Neutrophil (primary cell): ENCODE measurements around the gene SLC35F5.

Source experiments
- H3K27ac ChIP-seq: fragments of 200-600 bp; sonication (generic); 2 replicates; pipeline ENCODE4 v1.5.1; 2016; ENCODE audit warnings: mild to moderate bottlenecking, moderate library complexity
- H3K27me3 ChIP-seq: fragments of 200-600 bp; sonication (generic); 2 replicates; pipeline ENCODE4 v1.6.0; 2016; ENCODE audit warnings: mild to moderate bottlenecking
- H3K36me3 ChIP-seq: fragments of 200-600 bp; sonication (generic); 2 replicates; pipeline ENCODE4 v1.5.1; 2017
- H3K4me1 ChIP-seq, 2 experiments: fragments of 200-600 bp in 1 of 2; sonication (generic) in 1 of 2; 1 replicate in 1 of 2; 2 replicates in 1 of 2; pipeline versions ENCODE4 v1.5.1 to v1.6.1; 2013 to 2016; ENCODE audit warnings: low read depth in 1 of 2, low read length in 1 of 2, mild to moderate bottlenecking in 1 of 2, moderate library complexity in 1 of 2; ENCODE audit not compliant: control insufficient read depth in 1 of 2, insufficient read depth in 1 of 2
- H3K4me3 ChIP-seq, 2 experiments: fragments of 200-600 bp in 1 of 2; sonication (generic) in 1 of 2; 1 replicate in 1 of 2; 2 replicates in 1 of 2; pipeline ENCODE4 v1.5.1; 2013 to 2016; ENCODE audit warnings: low read depth in 1 of 2, low read length in 1 of 2, mild to moderate bottlenecking in 1 of 2, moderate library complexity in 1 of 2
- H3K9me3 ChIP-seq: fragments of 200-600 bp; sonication (generic); 2 replicates; pipeline ENCODE4 v1.5.1; 2016
- TF ChIP-seq, protein P1 (sequence below): fragments of 200-600 bp; sonication (generic); IDR thresholded peaks from 2 replicates; pipeline ENCODE4 v1.5.1; 2016; ENCODE audit warnings: antibody characterized with exemption

Gene SLC35F5

DNA sequence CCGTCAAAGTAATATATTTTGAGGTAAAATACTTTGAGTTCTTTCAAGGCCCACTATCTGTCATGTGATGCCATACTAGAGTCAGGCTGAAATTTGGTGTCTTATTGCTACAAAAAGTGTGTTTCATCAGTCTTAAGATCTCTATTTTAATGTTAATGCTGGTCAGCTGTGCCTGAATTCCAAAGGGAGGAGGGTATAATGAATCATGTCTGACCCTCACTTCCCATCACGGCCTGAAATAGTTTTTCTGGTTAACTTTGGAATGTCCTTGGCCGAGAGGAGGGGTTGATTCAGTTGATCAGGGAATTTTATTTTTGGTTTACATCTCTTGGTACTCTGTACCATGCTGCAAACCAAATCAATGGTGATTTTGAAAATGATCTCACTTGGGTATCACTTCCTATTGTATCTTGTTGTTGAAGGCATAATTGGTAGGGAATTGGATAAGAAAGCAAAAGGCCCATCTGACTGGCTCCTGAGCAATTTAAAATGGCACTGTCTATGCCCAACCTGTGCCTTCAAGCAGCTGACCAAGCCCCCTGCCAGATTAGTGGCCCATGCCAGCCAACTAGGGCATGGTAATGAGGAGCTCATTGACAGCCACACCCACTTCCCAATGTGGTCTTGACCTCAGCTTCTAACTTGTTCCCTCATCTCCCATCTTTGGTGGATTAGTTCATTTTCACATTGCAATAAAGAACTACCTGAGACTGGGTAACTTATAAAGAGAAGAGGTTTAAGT lies 6.1 kb upstream of the SLC35F5 start:
- no peaks in the 10 kb centered on the region for H3K36me3 ChIP-seq
- no peaks in the 10 kb centered on the region for H3K9me3 ChIP-seq
- peaks cover 2 to 3% of the 10 kb centered on the region in 2 experiments for H3K4me1 ChIP-seq
- no peak overlapping the region for H3K27ac ChIP-seq
- TF ChIP-seq, protein P1, sequence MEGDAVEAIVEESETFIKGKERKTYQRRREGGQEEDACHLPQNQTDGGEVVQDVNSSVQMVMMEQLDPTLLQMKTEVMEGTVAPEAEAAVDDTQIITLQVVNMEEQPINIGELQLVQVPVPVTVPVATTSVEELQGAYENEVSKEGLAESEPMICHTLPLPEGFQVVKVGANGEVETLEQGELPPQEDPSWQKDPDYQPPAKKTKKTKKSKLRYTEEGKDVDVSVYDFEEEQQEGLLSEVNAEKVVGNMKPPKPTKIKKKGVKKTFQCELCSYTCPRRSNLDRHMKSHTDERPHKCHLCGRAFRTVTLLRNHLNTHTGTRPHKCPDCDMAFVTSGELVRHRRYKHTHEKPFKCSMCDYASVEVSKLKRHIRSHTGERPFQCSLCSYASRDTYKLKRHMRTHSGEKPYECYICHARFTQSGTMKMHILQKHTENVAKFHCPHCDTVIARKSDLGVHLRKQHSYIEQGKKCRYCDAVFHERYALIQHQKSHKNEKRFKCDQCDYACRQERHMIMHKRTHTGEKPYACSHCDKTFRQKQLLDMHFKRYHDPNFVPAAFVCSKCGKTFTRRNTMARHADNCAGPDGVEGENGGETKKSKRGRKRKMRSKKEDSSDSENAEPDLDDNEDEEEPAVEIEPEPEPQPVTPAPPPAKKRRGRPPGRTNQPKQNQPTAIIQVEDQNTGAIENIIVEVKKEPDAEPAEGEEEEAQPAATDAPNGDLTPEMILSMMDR = no peak
- H3K27me3 ChIP-seq = no peaks in the 10 kb centered on the region
- no peak overlapping the region for H3K4me3 ChIP-seq

DNA sequence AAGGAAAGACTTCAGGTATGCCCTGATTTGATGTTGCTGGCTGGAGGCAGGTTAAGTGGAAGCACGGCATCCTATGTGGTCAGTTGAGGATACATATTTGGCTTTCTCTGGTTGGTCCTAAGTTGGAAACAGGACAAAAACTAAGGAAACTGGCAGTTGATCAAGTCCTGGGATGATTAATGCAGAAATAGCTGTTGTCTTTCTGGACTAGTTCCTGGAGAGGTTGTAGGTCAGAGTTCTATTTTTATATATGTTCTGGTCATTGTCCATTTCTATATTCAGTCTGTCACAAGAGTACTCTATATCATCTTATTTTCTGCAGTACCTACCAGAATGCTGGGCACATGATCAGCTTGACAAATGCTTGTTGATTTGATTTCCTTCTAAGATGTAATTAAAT lies 4.0 kb upstream of the SLC35F5 start:
- H3K4me3 ChIP-seq = no peak overlapping the region
- no peaks in the 10 kb centered on the region for H3K9me3 ChIP-seq
- no peak overlapping the region for H3K27ac ChIP-seq
- no peaks in the 10 kb centered on the region for H3K36me3 ChIP-seq
- no peaks in the 10 kb centered on the region for H3K27me3 ChIP-seq
- H3K4me1 ChIP-seq = peaks cover 18 to 22% of the 10 kb centered on the region in 2 experiments
- TF ChIP-seq, protein P1 = no peak

DNA sequence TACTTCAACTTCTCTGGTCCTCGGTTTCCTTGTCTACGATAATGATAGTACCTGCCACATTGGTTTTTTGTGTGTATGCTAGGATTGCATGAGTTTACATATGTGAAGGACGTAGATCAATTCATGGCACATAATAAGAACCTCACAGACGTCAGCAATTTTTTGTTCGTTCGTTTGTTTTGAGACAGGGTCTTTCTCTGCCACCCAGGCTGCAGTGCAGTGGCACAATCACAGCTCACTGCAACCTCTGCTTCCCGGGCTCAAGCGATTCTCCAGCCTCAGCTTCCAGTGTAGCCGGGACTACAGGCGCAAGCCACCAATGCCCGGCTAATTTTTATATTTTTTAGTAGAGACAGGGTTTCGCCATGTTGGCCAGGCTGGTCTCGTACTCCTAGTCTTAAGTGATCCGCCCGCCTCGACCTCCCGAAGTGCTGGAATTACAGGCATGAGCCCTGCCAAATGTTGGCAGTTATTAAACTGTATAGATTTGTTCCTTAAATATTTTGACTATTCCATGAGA lies 756 bp upstream of the SLC35F5 start:
- Histone ChIP-seq H3K9me3 (no peaks in the 10 kb centered on the region), H3K27ac (peak overlapping the region; percentile 95), H3K36me3 (peaks cover 4% of the 10 kb centered on the region), H3K27me3 (no peaks in the 10 kb centered on the region), H3K4me3 (peak overlapping the region; percentile 94 to 95), H3K4me1 (peaks cover 32% of the 10 kb centered on the region in 2 experiments)
- TF ChIP-seq, protein P1 = no peak

DNA sequence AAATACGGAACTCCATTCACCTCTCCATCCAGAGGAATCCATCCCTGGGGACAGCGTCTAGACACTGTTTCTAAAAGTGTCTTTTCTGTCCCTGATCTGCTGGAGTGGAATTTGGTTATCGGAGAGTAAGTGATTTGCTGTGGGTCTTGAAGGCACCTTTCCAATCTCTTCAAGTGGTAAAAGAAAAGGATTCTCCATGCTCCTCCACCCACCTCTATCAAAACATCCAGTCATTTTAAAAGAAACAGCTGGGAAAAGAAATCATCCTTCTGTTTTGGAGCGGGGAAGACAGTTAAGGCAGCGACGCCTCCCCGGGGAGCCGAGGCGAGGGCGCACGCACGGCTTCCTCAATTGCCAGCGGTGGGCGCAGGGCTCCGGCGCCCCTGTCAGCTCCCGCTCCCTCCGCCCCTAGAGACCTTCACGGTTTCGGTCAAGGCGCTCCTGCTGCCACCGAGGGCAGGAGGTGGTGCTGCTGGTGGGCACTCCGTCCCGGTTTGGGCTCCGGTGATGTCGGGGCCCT lies 547 bp downstream of the SLC35F5 start:
- Histone ChIP-seq H3K27me3 (no peaks in the 10 kb centered on the region), H3K27ac (peak overlapping the region; percentile 95), H3K4me3 (peak overlapping the region; percentile 94 to 95), H3K36me3 (peaks cover 11% of the 10 kb centered on the region), H3K4me1 (peaks cover 32% of the 10 kb centered on the region in 2 experiments), H3K9me3 (no peaks in the 10 kb centered on the region)
- TF ChIP-seq, protein P1 = no peak

DNA sequence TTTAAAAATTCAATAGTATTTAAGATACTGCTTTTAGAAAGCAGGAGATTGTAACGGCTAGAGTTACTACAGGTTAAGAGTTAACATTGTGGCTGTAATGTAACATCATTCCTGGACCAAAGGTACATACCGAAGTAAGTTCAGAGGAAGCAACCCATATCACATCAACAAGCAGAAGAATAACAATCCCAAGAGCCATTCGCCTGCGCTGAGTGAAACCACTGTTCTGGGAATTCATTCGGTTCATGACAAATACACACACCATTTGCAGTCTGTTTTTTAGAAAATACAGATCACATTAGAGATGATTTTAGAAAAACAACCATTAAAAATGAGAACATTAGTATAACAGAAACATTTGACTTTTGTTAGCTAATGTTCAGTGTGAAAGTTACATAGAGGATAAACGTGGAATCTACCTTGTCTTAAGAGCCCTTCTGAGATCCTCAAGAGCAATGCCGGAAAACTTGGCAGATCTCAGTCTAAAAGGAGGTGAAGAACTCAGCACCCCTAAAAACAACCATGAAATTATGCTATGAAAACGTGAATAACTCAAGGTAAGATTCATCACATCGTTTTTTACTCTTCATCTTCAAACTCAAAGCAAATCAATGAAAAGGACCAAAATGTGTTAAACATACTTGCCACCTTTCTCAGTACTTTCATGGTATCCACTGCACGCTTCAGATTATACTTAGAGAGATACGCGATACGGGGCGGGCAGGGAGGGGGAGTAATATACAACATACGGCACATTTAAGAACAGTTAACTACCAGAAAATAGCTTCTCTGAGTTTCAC lies 1.2 kb downstream of the SLC35F5 start:
- TF ChIP-seq, protein P1 = no peak

More for the DNA sequence above, 1.2 kb downstream of the SLC35F5 start:
- Histone ChIP-seq H3K27ac (peak overlapping the region; percentile 95), H3K9me3 (no peaks in the 10 kb centered on the region), H3K27me3 (no peaks in the 10 kb centered on the region), H3K4me3 (peak overlapping the region; percentile 94 to 95), H3K4me1 (peaks cover 32% of the 10 kb centered on the region in 2 experiments), H3K36me3 (peaks cover 16% of the 10 kb centered on the region)
